K562 (cell line): ENCODE measurements around the gene C7orf57. TPM values are rescaled to one million over a fixed set of nuclear protein-coding genes. Genes with fewer than 3 reads are reported as not detected.

ENCODE experiments used
- ARHGAP35 ChIP-seq: fragments of 450-650 bp; IDR thresholded peaks from 2 replicates; pipeline ENCODE4 v1.6.1; 2018; ENCODE audit not compliant: partially characterized antibody
- CREB1 ChIP-seq, 2 experiments: sonication (generic) in 1 of 2; formaldehyde crosslinking in 1 of 2; IDR thresholded peaks; 2 replicates each; pipeline versions ENCODE4 v1.6.1 to v1.8.0; 2012 to 2022; ENCODE audit warnings: inconsistent platforms in 1 of 2, mild to moderate bottlenecking in 1 of 2, missing genetic modification reagents in 1 of 2, moderate library complexity in 1 of 2
- ETV5 ChIP-seq: sonication (generic); formaldehyde crosslinking; IDR thresholded peaks from 2 replicates; pipeline ENCODE4 v1.4.0; 2020; ENCODE audit warnings: low read depth, mild to moderate bottlenecking, missing genetic modification reagents
- GABPA ChIP-seq: fragments of 200-800 bp; sonication (Bioruptor generic); conservative IDR thresholded peaks from 2 replicates; pipeline ENCODE4 v1.6.1; 2016; ENCODE audit warnings: low read depth, missing genetic modification characterization, missing compliant biosample characterization
- GTF2F1 ChIP-seq: IDR thresholded peaks from 2 replicates; pipeline ENCODE4 v1.6.1; 2011; ENCODE audit warnings: low read depth, low read length, improper control_type of control experiment
- HMG20B ChIP-seq: fragments of 250-450 bp; sonication (Bioruptor Pico); IDR thresholded peaks from 2 replicates; pipeline ENCODE4 v1.5.0; 2021; ENCODE audit warnings: mild to moderate bottlenecking
- KLF16 ChIP-seq: IDR thresholded peaks from 2 replicates; pipeline ENCODE4 v1.6.1; 2016; ENCODE audit warnings: antibody characterized with exemption
- L3MBTL2 ChIP-seq: fragments of 450-650 bp; IDR thresholded peaks from 2 replicates; pipeline ENCODE4 v1.6.1; 2016; ENCODE audit warnings: mild to moderate bottlenecking, moderate library complexity
- NCOA1 ChIP-seq: fragments of 450-650 bp; IDR thresholded peaks from 2 replicates; pipeline ENCODE4 v1.6.1; 2016; ENCODE audit warnings: low read depth
- NR2C2 ChIP-seq, 2 experiments: fragments of 200-800 bp in 1 of 2; sonication (Bioruptor generic) in 1 of 2; sonication (generic) in 1 of 2; formaldehyde crosslinking in 1 of 2; IDR thresholded peaks; 2 replicates each; pipeline versions ENCODE4 v1.6.1 to v1.8.0; 2016 to 2022; ENCODE audit warnings: mild to moderate bottlenecking in 1 of 2, missing compliant biosample characterization in 1 of 2, missing genetic modification characterization in 1 of 2, missing genetic modification reagents in 1 of 2
- PML ChIP-seq: IDR thresholded peaks from 2 replicates; pipeline ENCODE4 v1.6.1; 2012; ENCODE audit warnings: low read length, inconsistent platforms
- POLR2H ChIP-seq: IDR thresholded peaks from 2 replicates; pipeline ENCODE4 v1.6.1; 2016; ENCODE audit warnings: missing genetic modification characterization, low read depth, mild to moderate bottlenecking, control low read depth, missing compliant biosample characterization, moderate library complexity
- PTRF ChIP-seq: fragments of 450-650 bp; IDR thresholded peaks from 2 replicates; pipeline ENCODE4 v1.6.1; 2016; ENCODE audit warnings: mild to moderate bottlenecking, missing genetic modification characterization, missing compliant biosample characterization
- SAP30 ChIP-seq: fragments of 200-600 bp; sonication (generic); IDR thresholded peaks from 2 replicates; pipeline ENCODE4 v1.6.1; 2012; ENCODE audit warnings: borderline replicate concordance, low read depth, mild to moderate bottlenecking, moderate library complexity, low read length, control low read depth, inconsistent platforms; ENCODE audit not compliant: insufficient read depth, poor library complexity, severe bottlenecking
- SIN3B ChIP-seq: fragments of 450-650 bp; IDR thresholded peaks from 2 replicates; pipeline ENCODE4 v1.6.1; 2017; ENCODE audit warnings: low read depth, mild to moderate bottlenecking, moderate library complexity
- SMAD3 ChIP-seq: fragments of 450-650 bp; formaldehyde crosslinking; conservative IDR thresholded peaks from 2 replicates; pipeline ENCODE4 v1.4.0; 2020; ENCODE audit warnings: mild to moderate bottlenecking
- SPI1 ChIP-seq: IDR thresholded peaks from 2 replicates; pipeline ENCODE4 v1.6.1; 2011; ENCODE audit warnings: low read depth, low read length, control low read depth, borderline replicate concordance
- TAF1 ChIP-seq: IDR thresholded peaks from 2 replicates; pipeline ENCODE4 v1.6.1; 2011; ENCODE audit warnings: mild to moderate bottlenecking, low read length, moderate library complexity; ENCODE audit not compliant: insufficient read depth, control insufficient read depth, severe bottlenecking; ENCODE audit errors: extremely low read depth
- TCF3 ChIP-seq: sonication (generic); formaldehyde crosslinking; IDR thresholded peaks from 2 replicates; pipeline ENCODE4 v1.4.0; 2020; ENCODE audit warnings: mild to moderate bottlenecking, missing genetic modification reagents
- ZZZ3 ChIP-seq: fragments of 450-650 bp; IDR thresholded peaks from 2 replicates; pipeline ENCODE4 v1.6.1; 2016; ENCODE audit warnings: antibody characterized with exemption, mild to moderate bottlenecking, moderate library complexity
- polyA plus RNA-seq, 8 experiments: library from polyadenylated mRNA; depleted of rRNA in 4 of 8; stranded (reverse) in 5 of 8; unstranded in 3 of 8; fragments of >200 nt; fragmentation: Nextera tagmentation in 2 of 8; fragmentation: Illumina TruSeq in 1 of 8; extraction: Ambion mirVana in 2 of 8; extraction: Trizol in 1 of 8; gene quantifications; 2 replicates each; pipeline versions ENCODE4 v1.2.1 to v1.2.3, GENCODE V29; 2011 to 2014; ENCODE audit warnings: inconsistent platforms in 1 of 8, missing spikeins in 1 of 8
- total RNA-seq, 7 experiments: library from RNA; depleted of rRNA in 6 of 7; stranded (reverse); fragments of >200 nt in 6 of 7; fragmentation: Illumina TruSeq in 2 of 7; extraction: Trizol in 2 of 7; gene quantifications; 2 replicates each; pipeline versions ENCODE4 v1.2.1 to v1.2.3, GENCODE V29; 2011 to 2021; ENCODE audit warnings: low replicate concordance in 1 of 7
- TF ChIP-seq, protein P1 (sequence below): fragments of 450-650 bp; IDR thresholded peaks from 2 replicates; pipeline ENCODE4 v1.6.1; 2016; ENCODE audit warnings: missing biosample characterization, missing genetic modification characterization
- TF ChIP-seq, protein P2 (sequence below): fragments of 250-450 bp; sonication (Bioruptor Pico); IDR thresholded peaks from 2 replicates; pipeline ENCODE4 v1.8.0; 2022; ENCODE audit warnings: moderate library complexity, mild to moderate bottlenecking, inconsistent platforms
- TF ChIP-seq, protein P3 (sequence below), 2 experiments: fragments of 450-650 bp; IDR thresholded peaks; 2 replicates each; pipeline ENCODE4 v1.6.1; 2016
- TF ChIP-seq, protein P4 (sequence below): sonication (generic); IDR thresholded peaks from 2 replicates; pipeline ENCODE4 v1.6.1; 2016
- TF ChIP-seq, protein P5 (sequence below): sonication (generic); formaldehyde crosslinking; IDR thresholded peaks from 2 replicates; pipeline ENCODE4 v1.5.0; 2020; ENCODE audit warnings: missing genetic modification reagents

C7orf57 gene
- total and polyA plus RNA-seq, 9 of the 15 experiments (the other 6 are each of a cell fraction or from before 2014, with no cell fraction given), result not detected

DNA sequence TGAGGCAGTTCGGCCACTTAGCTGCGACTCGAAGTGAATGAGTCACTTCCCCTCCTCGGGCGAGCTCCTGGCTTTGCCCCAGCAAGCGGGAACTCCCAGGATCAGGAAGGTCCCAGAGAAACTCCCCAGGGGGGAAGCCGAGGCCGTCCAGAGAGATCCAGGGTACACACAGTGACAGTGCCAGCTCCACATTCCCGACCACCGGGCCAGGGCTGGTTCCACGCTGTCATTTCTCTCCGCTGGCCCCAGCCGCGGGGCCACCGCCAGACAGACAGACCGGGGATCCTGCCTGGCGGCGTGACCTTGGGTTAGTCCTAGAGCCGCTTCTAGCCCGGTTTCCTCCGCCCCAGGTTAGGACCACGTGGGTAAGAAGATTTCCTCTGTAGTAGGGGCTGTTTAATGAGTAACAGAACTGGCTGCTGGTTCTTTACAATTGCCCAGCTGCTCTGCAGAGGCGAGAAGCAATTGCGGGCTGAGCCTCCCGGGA is 53.3 kb downstream of the C7orf57 start (continued):
- TF ChIP-seq, protein P1, sequence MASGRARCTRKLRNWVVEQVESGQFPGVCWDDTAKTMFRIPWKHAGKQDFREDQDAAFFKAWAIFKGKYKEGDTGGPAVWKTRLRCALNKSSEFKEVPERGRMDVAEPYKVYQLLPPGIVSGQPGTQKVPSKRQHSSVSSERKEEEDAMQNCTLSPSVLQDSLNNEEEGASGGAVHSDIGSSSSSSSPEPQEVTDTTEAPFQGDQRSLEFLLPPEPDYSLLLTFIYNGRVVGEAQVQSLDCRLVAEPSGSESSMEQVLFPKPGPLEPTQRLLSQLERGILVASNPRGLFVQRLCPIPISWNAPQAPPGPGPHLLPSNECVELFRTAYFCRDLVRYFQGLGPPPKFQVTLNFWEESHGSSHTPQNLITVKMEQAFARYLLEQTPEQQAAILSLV (tag), result no peak
- no peak for TF ChIP-seq ZZZ3
- TF ChIP-seq L3MBTL2, result peak; percentile 45
- TF ChIP-seq TAF1, result peak; percentile 37
- TF ChIP-seq SAP30, result peak; percentile 12
- no peak for TF ChIP-seq ARHGAP35
- TF ChIP-seq PTRF (tag), result no peak
- TF ChIP-seq, protein P2, sequence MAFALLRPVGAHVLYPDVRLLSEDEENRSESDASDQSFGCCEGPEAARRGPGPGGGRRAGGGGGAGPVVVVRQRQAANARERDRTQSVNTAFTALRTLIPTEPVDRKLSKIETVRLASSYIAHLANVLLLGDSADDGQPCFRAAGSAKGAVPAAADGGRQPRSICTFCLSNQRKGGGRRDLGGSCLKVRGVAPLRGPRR (CRISPR knock-in tag), result no peak
- TF ChIP-seq, protein P3, sequence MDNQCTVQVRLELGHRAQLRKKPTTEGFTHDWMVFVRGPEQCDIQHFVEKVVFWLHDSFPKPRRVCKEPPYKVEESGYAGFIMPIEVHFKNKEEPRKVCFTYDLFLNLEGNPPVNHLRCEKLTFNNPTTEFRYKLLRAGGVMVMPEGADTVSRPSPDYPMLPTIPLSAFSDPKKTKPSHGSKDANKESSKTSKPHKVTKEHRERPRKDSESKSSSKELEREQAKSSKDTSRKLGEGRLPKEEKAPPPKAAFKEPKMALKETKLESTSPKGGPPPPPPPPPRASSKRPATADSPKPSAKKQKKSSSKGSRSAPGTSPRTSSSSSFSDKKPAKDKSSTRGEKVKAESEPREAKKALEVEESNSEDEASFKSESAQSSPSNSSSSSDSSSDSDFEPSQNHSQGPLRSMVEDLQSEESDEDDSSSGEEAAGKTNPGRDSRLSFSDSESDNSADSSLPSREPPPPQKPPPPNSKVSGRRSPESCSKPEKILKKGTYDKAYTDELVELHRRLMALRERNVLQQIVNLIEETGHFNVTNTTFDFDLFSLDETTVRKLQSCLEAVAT (IDR thresholded peaks at IDR 0.05), result peak in 1 of 2 experiments; percentile 18; a peak in 1 of 4 replicates
- TF ChIP-seq, protein P4, sequence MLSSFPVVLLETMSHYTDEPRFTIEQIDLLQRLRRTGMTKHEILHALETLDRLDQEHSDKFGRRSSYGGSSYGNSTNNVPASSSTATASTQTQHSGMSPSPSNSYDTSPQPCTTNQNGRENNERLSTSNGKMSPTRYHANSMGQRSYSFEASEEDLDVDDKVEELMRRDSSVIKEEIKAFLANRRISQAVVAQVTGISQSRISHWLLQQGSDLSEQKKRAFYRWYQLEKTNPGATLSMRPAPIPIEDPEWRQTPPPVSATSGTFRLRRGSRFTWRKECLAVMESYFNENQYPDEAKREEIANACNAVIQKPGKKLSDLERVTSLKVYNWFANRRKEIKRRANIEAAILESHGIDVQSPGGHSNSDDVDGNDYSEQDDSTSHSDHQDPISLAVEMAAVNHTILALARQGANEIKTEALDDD, result no peak
- no peak for TF ChIP-seq TCF3 (CRISPR knock-in tag)
- 0 out of 2 replicates have a peak, but pooled peaks have one; percentile 15 for TF ChIP-seq NCOA1
- TF ChIP-seq SMAD3 (CRISPR knock-in tag), result no peak
- TF ChIP-seq SIN3B, result no peak
- no peak for TF ChIP-seq HMG20B
- no peak for TF ChIP-seq GTF2F1
- TF ChIP-seq SPI1, result peak; percentile 82
- no peak for TF ChIP-seq NR2C2 (CRISPR knock-in tag; IDR thresholded peaks at IDR 0.05)
- TF ChIP-seq NR2C2 (tag; IDR thresholded peaks at IDR 0.05), result peak; percentile 69
- 0 out of 2 replicates have a peak, but pooled peaks have one; percentile 60 for TF ChIP-seq KLF16
- TF ChIP-seq POLR2H (tag), result peak; percentile 82
- TF ChIP-seq ETV5 (CRISPR knock-in tag), result peak; percentile 90
- TF ChIP-seq CREB1 (IDR thresholded peaks at IDR 0.05), result no peak
- TF ChIP-seq CREB1 (CRISPR knock-in tag; IDR thresholded peaks at IDR 0.05), result 0 out of 2 replicates have a peak, but pooled peaks have one; percentile 4
- TF ChIP-seq, protein P5, sequence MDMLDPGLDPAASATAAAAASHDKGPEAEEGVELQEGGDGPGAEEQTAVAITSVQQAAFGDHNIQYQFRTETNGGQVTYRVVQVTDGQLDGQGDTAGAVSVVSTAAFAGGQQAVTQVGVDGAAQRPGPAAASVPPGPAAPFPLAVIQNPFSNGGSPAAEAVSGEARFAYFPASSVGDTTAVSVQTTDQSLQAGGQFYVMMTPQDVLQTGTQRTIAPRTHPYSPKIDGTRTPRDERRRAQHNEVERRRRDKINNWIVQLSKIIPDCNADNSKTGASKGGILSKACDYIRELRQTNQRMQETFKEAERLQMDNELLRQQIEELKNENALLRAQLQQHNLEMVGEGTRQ (CRISPR knock-in tag), result peak; percentile 16; the same call in 1 of the 2 replicates
- no peak for TF ChIP-seq PML
- 0 out of 2 replicates have a peak, but pooled peaks have one; percentile 13 for TF ChIP-seq GABPA (tag)
